ENCODE measurements around the gene IGF2BP3.

IGF2BP3 gene

GRCh38 chr7:23285657-23286646 lies 184.3 kb downstream of the IGF2BP3 start:
- H3K4me3 ChIP-seq (replicated peaks in 1 of 2; ENCODE audit: low read depth in 2 of 2, low read length in 2 of 2), result no peak overlapping the region
- DNase-seq (ENCODE audit: low read depth in 2 of 2), result no peak
- TF ChIP-seq CTCF (IDR thresholded peaks at IDR 0.05; ENCODE audit: low read depth, low read length), result no peak

GRCh38 chr7:23284871-23285270 lies 185.4 kb downstream of the IGF2BP3 start:
- no peak overlapping the region for H3K4me3 ChIP-seq (replicated peaks in 1 of 2; ENCODE audit: low read depth in 2 of 2, low read length in 2 of 2)
- no peak for TF ChIP-seq CTCF (IDR thresholded peaks at IDR 0.05; ENCODE audit: low read depth, low read length)
- DNase-seq (ENCODE audit: low read depth in 2 of 2), result no peak

GRCh38 chr7:23283086-23283485 lies 187.2 kb downstream of the IGF2BP3 start:
- DNase-seq (ENCODE audit: low read depth in 2 of 2), result no peak
- TF ChIP-seq CTCF (IDR thresholded peaks at IDR 0.05; ENCODE audit: low read depth, low read length), result no peak
- no peak overlapping the region for H3K4me3 ChIP-seq (replicated peaks in 1 of 2; ENCODE audit: low read depth in 2 of 2, low read length in 2 of 2)

GRCh38 chr7:23279819-23280525 lies 190.3 kb downstream of the IGF2BP3 start:
- no peak for DNase-seq (ENCODE audit: low read depth in 2 of 2)
- TF ChIP-seq CTCF (IDR thresholded peaks at IDR 0.05; ENCODE audit: low read depth, low read length), result no peak
- no peak overlapping the region for H3K4me3 ChIP-seq (replicated peaks in 1 of 2; ENCODE audit: low read depth in 2 of 2, low read length in 2 of 2)

GRCh38 chr7:23277359-23277989 lies 192.8 kb downstream of the IGF2BP3 start:
- DNase-seq (ENCODE audit: low read depth in 2 of 2), result peak; percentile 83 to 84
- peak; percentile 86 for TF ChIP-seq CTCF (IDR thresholded peaks at IDR 0.05; ENCODE audit: low read depth, low read length)

GRCh38 chr7:23276947-23277346 lies 193.3 kb downstream of the IGF2BP3 start:
- no peak for DNase-seq (ENCODE audit: low read depth in 2 of 2)
- no peak overlapping the region for H3K4me3 ChIP-seq (replicated peaks in 1 of 2; ENCODE audit: low read depth in 2 of 2, low read length in 2 of 2)
- TF ChIP-seq CTCF (IDR thresholded peaks at IDR 0.05; ENCODE audit: low read depth, low read length), result no peak

More at GRCh38 chr7:23277359-23277989, 192.8 kb downstream of the IGF2BP3 start:
- H3K4me3 ChIP-seq (replicated peaks in 1 of 2; ENCODE audit: low read depth in 2 of 2, low read length in 2 of 2), result no peak overlapping the region
